CD14-positive monocyte (primary cell): Measurements from ENCODE around the gene SLC25A40. TPM values are rescaled to one million over a fixed set of nuclear protein-coding genes. Genes with fewer than 3 reads are reported as not detected.

Source experiments
- DNase-seq, 3 donors: peaks; one replicate each; pipeline ENCODE4 v3.0.0-alpha.2; 2011 to 2022
- H2AFZ ChIP-seq: 2 replicates; pipeline ENCODE4 v1.6.0; 2012; ENCODE audit warnings: mild to moderate bottlenecking, low read depth, low read length, inconsistent platforms; ENCODE audit not compliant: insufficient read depth, poor library complexity, severe bottlenecking
- H3K27ac ChIP-seq, 2 donors: 1 replicate in 1 of 2; 2 replicates in 1 of 2; pipeline ENCODE4 v1.5.1; 2012 to 2013; ENCODE audit warnings: low read length in 2 of 2, control low read depth in 1 of 2, inconsistent platforms in 1 of 2, low read depth in 1 of 2, mild to moderate bottlenecking in 1 of 2
- H3K27me3 ChIP-seq, 2 donors: one replicate each; pipeline versions ENCODE4 v1.6.0 to v1.6.1; 2011 to 2013; ENCODE audit warnings: low read length in 2 of 2; ENCODE audit not compliant: control insufficient read depth in 2 of 2, insufficient read depth in 2 of 2
- H3K36me3 ChIP-seq, 2 donors: replicated peaks in 1 of 2; 1 replicate in 1 of 2; 2 replicates in 1 of 2; pipeline versions ENCODE4 v1.5.1 to v1.6.1; 2012 to 2013; ENCODE audit warnings: low read length in 2 of 2, control low read depth in 1 of 2, inconsistent platforms in 1 of 2, mild to moderate bottlenecking in 1 of 2; ENCODE audit not compliant: insufficient read depth in 2 of 2, control insufficient read depth in 1 of 2
- H3K4me1 ChIP-seq, 2 donors: 1 replicate in 1 of 2; 2 replicates in 1 of 2; pipeline versions ENCODE4 v1.5.1 to v1.6.1; 2012 to 2013; ENCODE audit warnings: low read length in 2 of 2, control low read depth in 1 of 2, inconsistent platforms in 1 of 2, mild to moderate bottlenecking in 1 of 2, moderate library complexity in 1 of 2; ENCODE audit not compliant: insufficient read depth in 2 of 2, control insufficient read depth in 1 of 2
- H3K4me2 ChIP-seq: replicated peaks from 2 replicates; pipeline ENCODE3; 2012; ENCODE audit warnings: low read length, moderate library complexity, mild to moderate bottlenecking; ENCODE audit not compliant: poor library complexity, severe bottlenecking; ENCODE audit errors: extremely low read depth
- H3K4me3 ChIP-seq, 3 experiments: fragments of 200-600 bp in 1 of 3; sonication (generic) in 1 of 3; replicated peaks in 1 of 3; 1 replicate in 2 of 3; 2 replicates in 1 of 3; pipeline ENCODE4 v1.5.1; 2011 to 2013; ENCODE audit warnings: low read length in 3 of 3, mild to moderate bottlenecking in 3 of 3, control low read depth in 2 of 3, low read depth in 2 of 3, inconsistent platforms in 1 of 3, moderate library complexity in 1 of 3
- H3K79me2 ChIP-seq: 2 replicates; pipeline ENCODE4 v1.6.0; 2012; ENCODE audit warnings: mild to moderate bottlenecking, control low read depth, inconsistent platforms, low read length, moderate library complexity; ENCODE audit not compliant: insufficient read depth
- H3K9ac ChIP-seq: 2 replicates; pipeline ENCODE4 v1.6.0; 2017; ENCODE audit warnings: low read length, mild to moderate bottlenecking; ENCODE audit not compliant: insufficient read depth, poor library complexity, severe bottlenecking
- H3K9me3 ChIP-seq, 2 donors: replicated peaks in 1 of 2; 1 replicate in 1 of 2; 2 replicates in 1 of 2; pipeline versions ENCODE4 v1.5.1 to v1.6.1; 2012 to 2013; ENCODE audit warnings: low read length in 2 of 2, control low read depth in 1 of 2; ENCODE audit not compliant: control insufficient read depth in 1 of 2, insufficient read depth in 1 of 2
- H4K20me1 ChIP-seq: 2 replicates; pipeline ENCODE4 v1.6.0; 2012; ENCODE audit warnings: mild to moderate bottlenecking, low read length, control low read depth, moderate library complexity; ENCODE audit not compliant: insufficient read depth
- H3K27ac Mint-ChIP-seq, 7 donors: one replicate each; pipeline ENCODE4 v1.8.0; 2020; ENCODE audit warnings: mild to moderate bottlenecking in 7 of 7, mixed read lengths in 7 of 7, moderate library complexity in 6 of 7, inconsistent platforms in 2 of 7
- H3K27me3 Mint-ChIP-seq, 3 donors: one replicate each; pipeline ENCODE4 v1.8.0; 2021 to 2022; ENCODE audit warnings: low read depth in 3 of 3, mild to moderate bottlenecking in 3 of 3, mixed read lengths in 3 of 3, moderate library complexity in 3 of 3, inconsistent platforms in 1 of 3
- H3K36me3 Mint-ChIP-seq, 2 donors: one replicate each; pipeline ENCODE4 v1.8.0; 2020; ENCODE audit warnings: mixed read lengths in 2 of 2, inconsistent platforms in 1 of 2, mild to moderate bottlenecking in 1 of 2
- H3K4me1 Mint-ChIP-seq: one replicate; pipeline ENCODE4 v1.8.0; 2020; ENCODE audit warnings: mild to moderate bottlenecking, mixed read lengths
- H3K4me3 Mint-ChIP-seq, 2 donors: one replicate each; pipeline ENCODE4 v1.8.0; 2020; ENCODE audit warnings: mild to moderate bottlenecking in 2 of 2, mixed read lengths in 2 of 2, moderate library complexity in 1 of 2
- H3K9me3 Mint-ChIP-seq, 7 donors: one replicate each; pipeline ENCODE4 v1.8.0; 2020 to 2022; ENCODE audit warnings: mixed read lengths in 7 of 7, mild to moderate bottlenecking in 6 of 7, moderate library complexity in 6 of 7, inconsistent platforms in 2 of 7
- WGBS: methylation state at CpG from one replicate; pipeline ENCODE4 v1.1.5; 2013; ENCODE audit warnings: missing lambda C conversion rate; ENCODE audit not compliant: insufficient coverage; 5-methylcytosine and 5-hydroxymethylcytosine counted together
- intact Hi-C, 2 donors: fragments of 100-400 bp; cut with micrococcal nuclease; formaldehyde crosslinking; loops; one replicate each; pipeline versions ENCODE4 v1.15.0 to v1.15.1; 2023
- polyA plus RNA-seq, 3 donors: library from polyadenylated mRNA; depleted of rRNA in 1 of 3; unstranded in 2 of 3; stranded (reverse) in 1 of 3; fragments of 300-500 nt in 2 of 3; fragments of >200 nt in 1 of 3; fragmentation: Illumina TruSeq in 2 of 3; gene quantifications; 1 replicate in 2 of 3; 2 replicates in 1 of 3; pipeline ENCODE4 v1.2.3, GENCODE V29; 2012 to 2021
- TF ChIP-seq, protein P1 (sequence below): fragments of 200-600 bp; IDR thresholded peaks from one replicate; pipeline ENCODE4 v1.8.0; 2022; ENCODE audit warnings: antibody characterized with exemption, mild to moderate bottlenecking

SLC25A40 gene
- polyA plus RNA-seq, 3 donors: 23.5 to 36.3 (median 26.2) TPM

DNA sequence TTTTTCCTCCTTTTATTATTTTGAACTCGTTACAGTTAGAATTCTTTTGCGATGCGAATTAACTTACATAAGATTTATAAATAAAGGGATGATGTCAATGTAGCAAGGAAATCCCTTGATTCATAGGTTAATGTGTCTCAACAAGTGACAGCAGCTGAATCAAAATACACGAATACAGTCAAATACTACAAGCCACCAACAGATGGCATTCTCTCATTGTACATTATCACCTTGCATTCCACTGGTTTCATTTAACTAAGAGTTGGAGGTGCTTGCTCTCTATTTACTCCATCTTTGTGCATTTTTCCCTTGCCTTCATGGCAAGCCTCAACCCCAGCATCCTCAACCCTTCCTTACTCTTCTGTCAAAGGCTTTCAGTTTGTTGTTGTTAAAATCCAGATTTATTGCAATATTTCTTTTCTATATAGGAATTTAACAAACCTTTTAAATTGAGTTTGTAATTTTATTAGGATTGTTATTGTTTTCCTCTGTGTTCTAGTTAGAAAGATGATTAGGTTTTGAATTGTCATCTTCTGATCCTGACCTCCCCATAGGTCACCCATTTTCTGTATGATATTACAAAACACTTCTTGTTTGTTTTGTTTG lies 78.3 kb downstream of the SLC25A40 start:
- peaks cover 0 to 2% (median 2%) of the 10 kb centered on the region in 3 donors for H3K27me3 Mint-ChIP-seq
- TF ChIP-seq, protein P1, sequence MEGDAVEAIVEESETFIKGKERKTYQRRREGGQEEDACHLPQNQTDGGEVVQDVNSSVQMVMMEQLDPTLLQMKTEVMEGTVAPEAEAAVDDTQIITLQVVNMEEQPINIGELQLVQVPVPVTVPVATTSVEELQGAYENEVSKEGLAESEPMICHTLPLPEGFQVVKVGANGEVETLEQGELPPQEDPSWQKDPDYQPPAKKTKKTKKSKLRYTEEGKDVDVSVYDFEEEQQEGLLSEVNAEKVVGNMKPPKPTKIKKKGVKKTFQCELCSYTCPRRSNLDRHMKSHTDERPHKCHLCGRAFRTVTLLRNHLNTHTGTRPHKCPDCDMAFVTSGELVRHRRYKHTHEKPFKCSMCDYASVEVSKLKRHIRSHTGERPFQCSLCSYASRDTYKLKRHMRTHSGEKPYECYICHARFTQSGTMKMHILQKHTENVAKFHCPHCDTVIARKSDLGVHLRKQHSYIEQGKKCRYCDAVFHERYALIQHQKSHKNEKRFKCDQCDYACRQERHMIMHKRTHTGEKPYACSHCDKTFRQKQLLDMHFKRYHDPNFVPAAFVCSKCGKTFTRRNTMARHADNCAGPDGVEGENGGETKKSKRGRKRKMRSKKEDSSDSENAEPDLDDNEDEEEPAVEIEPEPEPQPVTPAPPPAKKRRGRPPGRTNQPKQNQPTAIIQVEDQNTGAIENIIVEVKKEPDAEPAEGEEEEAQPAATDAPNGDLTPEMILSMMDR: peak; percentile 67

DNA sequence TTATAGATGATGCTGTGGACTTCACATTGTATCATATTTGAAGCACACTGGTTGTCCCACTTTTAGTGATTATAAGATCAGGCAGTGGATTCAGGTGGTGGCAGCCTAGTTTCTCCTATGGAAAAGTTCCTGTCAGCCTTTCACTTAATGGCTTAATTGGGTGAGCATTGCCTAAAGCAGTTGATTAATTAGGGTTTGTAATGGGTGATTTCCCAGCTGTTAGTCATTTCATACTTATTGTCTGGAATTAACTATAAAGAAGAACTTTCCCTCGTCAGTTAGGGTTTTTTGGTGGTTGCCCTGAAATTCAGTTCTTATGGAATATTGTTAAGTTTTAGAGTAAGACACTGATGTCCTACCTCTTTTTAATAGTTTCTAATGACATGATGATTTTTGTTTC lies 78.8 kb downstream of the SLC25A40 start:
- Histone ChIP-seq H3K79me2 (no peaks in the 10 kb centered on the region), H3K9me3 (no peaks in the 10 kb centered on the region), H3K27ac (no peak overlapping the region), H3K4me2 (no peak overlapping the region), H4K20me1 (no peaks in the 10 kb centered on the region), H3K4me3 (no peak overlapping the region), H3K27me3 (no peaks in the 10 kb centered on the region), H2AFZ (no peak overlapping the region), H3K36me3 (no peaks in the 10 kb centered on the region), H3K9ac (no peak overlapping the region), H3K4me1 (no peaks in the 10 kb centered on the region)
- DNase-seq: no peak
- peaks cover 0 to 5% (median 0%) of the 10 kb centered on the region in 7 donors for H3K9me3 Mint-ChIP-seq
- no CpG with 5 or more reads among the region's 1 CpG for WGBS
- intact Hi-C loops: loop anchor here in 1 of 2 donors (5.0 kb wide), 1 partner anchor 90 kb away; no protein-coding TSS in a partner anchor
- TF ChIP-seq, protein P1: no peak
- peaks cover 0 to 2% (median 2%) of the 10 kb centered on the region in 3 donors for H3K27me3 Mint-ChIP-seq
- H3K4me1 Mint-ChIP-seq: no peaks in the 10 kb centered on the region
- H3K36me3 Mint-ChIP-seq: no peaks in the 10 kb centered on the region
- no peak overlapping the region for H3K27ac Mint-ChIP-seq
- no peak overlapping the region for H3K4me3 Mint-ChIP-seq

More for the DNA sequence above, 78.3 kb downstream of the SLC25A40 start:
- Mint-ChIP-seq H3K27ac (no peak overlapping the region), H3K9me3 (peaks cover 0 to 5% (median 0%) of the 10 kb centered on the region in 7 donors), H3K36me3 (no peaks in the 10 kb centered on the region), H3K4me3 (no peak overlapping the region), H3K4me1 (no peaks in the 10 kb centered on the region)
- Histone ChIP-seq H3K27ac (no peak overlapping the region), H2AFZ (no peak overlapping the region), H3K36me3 (no peaks in the 10 kb centered on the region), H3K9ac (no peak overlapping the region), H3K27me3 (no peaks in the 10 kb centered on the region), H3K4me1 (no peaks in the 10 kb centered on the region), H3K9me3 (no peaks in the 10 kb centered on the region), H4K20me1 (no peaks in the 10 kb centered on the region), H3K79me2 (no peaks in the 10 kb centered on the region), H3K4me3 (no peak overlapping the region), H3K4me2 (no peak overlapping the region)
- intact Hi-C loops: loop anchor here in 1 of 2 donors (5.0 kb wide), 1 partner anchor 89 kb away; no protein-coding TSS in a partner anchor
- no CpG with 5 or more reads among the region's 4 CpGs for WGBS
- peak; percentile 18 to 47 (median 37) for DNase-seq
